A549 (cell line): ENCODE data around the gene PLD1.

ENCODE experiments used
- CEBPB ChIP-seq, 2 experiments: fragments of >200 bp in 1 of 2; sonication (Bioruptor Twin) in 1 of 2; formaldehyde crosslinking in 1 of 2; IDR thresholded peaks; 2 replicates each; pipeline ENCODE4 v1.6.1; 2012 to 2016
- HDAC2 ChIP-seq: fragments of 200-600 bp; sonication (generic); IDR thresholded peaks from 2 replicates; pipeline ENCODE4 v1.6.1; 2016
- SMC3 ChIP-seq: fragments of >200 bp; sonication (Bioruptor Twin); formaldehyde crosslinking; IDR thresholded peaks from 3 replicates; pipeline ENCODE4 v1.6.1; 2018; ENCODE audit warnings: inconsistent platforms
- ZSCAN20 ChIP-seq: fragments of 250-450 bp; sonication (Bioruptor Pico); IDR thresholded peaks from 2 replicates; pipeline ENCODE4 v1.8.0; 2022; ENCODE audit warnings: mild to moderate bottlenecking, moderate library complexity
- TF ChIP-seq, protein P1 (sequence below): fragments of >200 bp; sonication (Bioruptor Twin); formaldehyde crosslinking; IDR thresholded peaks from 3 replicates; pipeline ENCODE4 v1.5.1; 2016

DNA sequence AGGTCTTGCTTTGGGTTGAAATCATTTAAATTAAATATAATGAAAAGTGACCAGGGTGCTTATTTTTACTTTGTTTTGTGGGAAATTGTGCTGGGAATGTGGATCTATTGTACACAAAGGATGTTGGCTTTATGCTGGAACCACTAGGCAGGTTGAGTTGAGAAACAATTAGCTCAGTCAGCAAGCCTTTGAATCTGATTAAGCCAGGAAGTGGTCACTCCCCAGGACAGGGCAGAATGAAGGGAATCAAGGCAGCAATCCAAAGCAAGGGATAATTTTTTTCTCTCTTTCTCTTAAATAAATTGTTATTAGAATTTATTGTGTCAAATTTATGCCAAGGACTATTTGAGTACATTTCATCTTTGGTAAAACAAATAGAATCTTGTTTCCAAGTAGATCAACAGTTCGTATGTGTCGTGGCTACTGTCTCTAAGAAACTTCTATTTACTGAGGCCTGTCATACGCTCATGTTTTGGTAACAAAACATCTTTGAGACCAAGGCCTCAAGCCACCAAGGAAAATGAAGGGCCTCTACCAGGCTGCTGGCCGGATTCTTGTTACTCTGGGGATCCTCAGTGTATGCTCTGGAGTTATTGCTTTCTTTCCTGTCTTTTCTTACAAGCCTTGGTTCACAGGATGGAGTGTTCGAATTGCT, 32.7 kb upstream of the PLD1 start, which contains the start of gene TMEM212:
- TF ChIP-seq, protein P1, sequence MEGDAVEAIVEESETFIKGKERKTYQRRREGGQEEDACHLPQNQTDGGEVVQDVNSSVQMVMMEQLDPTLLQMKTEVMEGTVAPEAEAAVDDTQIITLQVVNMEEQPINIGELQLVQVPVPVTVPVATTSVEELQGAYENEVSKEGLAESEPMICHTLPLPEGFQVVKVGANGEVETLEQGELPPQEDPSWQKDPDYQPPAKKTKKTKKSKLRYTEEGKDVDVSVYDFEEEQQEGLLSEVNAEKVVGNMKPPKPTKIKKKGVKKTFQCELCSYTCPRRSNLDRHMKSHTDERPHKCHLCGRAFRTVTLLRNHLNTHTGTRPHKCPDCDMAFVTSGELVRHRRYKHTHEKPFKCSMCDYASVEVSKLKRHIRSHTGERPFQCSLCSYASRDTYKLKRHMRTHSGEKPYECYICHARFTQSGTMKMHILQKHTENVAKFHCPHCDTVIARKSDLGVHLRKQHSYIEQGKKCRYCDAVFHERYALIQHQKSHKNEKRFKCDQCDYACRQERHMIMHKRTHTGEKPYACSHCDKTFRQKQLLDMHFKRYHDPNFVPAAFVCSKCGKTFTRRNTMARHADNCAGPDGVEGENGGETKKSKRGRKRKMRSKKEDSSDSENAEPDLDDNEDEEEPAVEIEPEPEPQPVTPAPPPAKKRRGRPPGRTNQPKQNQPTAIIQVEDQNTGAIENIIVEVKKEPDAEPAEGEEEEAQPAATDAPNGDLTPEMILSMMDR = no peak
- TF ChIP-seq ZSCAN20 (no peak), CEBPB (IDR thresholded peaks at IDR 0.05) (no peak), HDAC2 (no peak), SMC3 (no peak)
